DOHH2 (cell line): ENCODE measurements around the gene CARHSP1.

Experiments
- CTCF ChIP-seq: fragments of 200-600 bp; sonication (generic); IDR thresholded peaks from one replicate; pipeline ENCODE4 v1.5.1; 2014; ENCODE audit warnings: antibody characterized with exemption, mild to moderate bottlenecking, low read depth, low read length; ENCODE audit not compliant: poor library complexity, severe bottlenecking
- EZH2phosphoT487 ChIP-seq: fragments of 200-600 bp; sonication (generic); IDR thresholded peaks from 2 replicates; pipeline ENCODE4 v1.6.1; 2017; ENCODE audit warnings: borderline replicate concordance, mild to moderate bottlenecking, antibody characterized with exemption, low read length, moderate library complexity, mixed read lengths

- TF ChIP-seq CTCF (no peak), EZH2phosphoT487 (no peak)
Measured at GRCh38 chr16:8892101-8892575, 23.3 kb upstream of the CARHSP1 start.
